Endothelial cell of umbilical vein (primary cell): ENCODE measurements around the gene TMOD1. TPM values are rescaled to one million over a fixed set of nuclear protein-coding genes. Genes with fewer than 3 reads are reported as not detected.

Source experiments
- BruUV-seq: library from RNA; stranded (reverse); fragments of 400-500 nt; replicated peaks from 2 replicates; lab custom pipeline; 2021; lab: Mats Ljungman, UMichigan
- CTCF ChIA-PET: fragments of 300-600, 350-600 bp; sonication (Branson Sonifier 250); formaldehyde crosslinking; loops from one replicate; lab custom pipeline; 2021; ENCODE audit warnings: antibody characterized with exemption, inconsistent platforms; lab: Charles Lee
- POLR2A ChIA-PET: fragments of 300-600, 350-600 bp; sonication (Branson Sonifier 250); formaldehyde crosslinking; loops from one replicate; lab custom pipeline; 2021; ENCODE audit warnings: antibody characterized with exemption, inconsistent platforms; lab: Charles Lee
- DNase-seq: peaks from one replicate; pipeline ENCODE4 v3.0.0-alpha.2; 2011; ENCODE audit warnings: low read depth, low spot score
- FAIRE-seq: peaks from 2 replicates; lab custom pipeline; 2011; peaks lifted over from hg19 to GRCh38; lab: Jason Lieb, UNC
- H2AFZ ChIP-seq: 2 replicates; pipeline ENCODE4 v1.6.0; 2012; ENCODE audit warnings: low read depth, low read length, control low read depth, inconsistent platforms
- H3K27ac ChIP-seq: 2 replicates; pipeline ENCODE4 v1.5.1; 2011; ENCODE audit warnings: low read depth, mild to moderate bottlenecking, control low read depth, low read length, moderate library complexity; ENCODE audit not compliant: insufficient read depth
- H3K27me3 ChIP-seq, 2 experiments: 2 replicates each; pipeline versions ENCODE4 v1.6.0 to v1.6.1; 2011; ENCODE audit warnings: low read length in 2 of 2, mixed read lengths in 1 of 2; ENCODE audit not compliant: control insufficient read depth in 2 of 2, insufficient read depth in 2 of 2
- H3K36me3 ChIP-seq, 2 experiments: 2 replicates in 1 of 2; 3 replicates in 1 of 2; pipeline ENCODE4 v1.5.1; 2011; ENCODE audit warnings: low read length in 2 of 2, mild to moderate bottlenecking in 1 of 2, moderate library complexity in 1 of 2; ENCODE audit not compliant: control insufficient read depth in 2 of 2, insufficient read depth in 2 of 2; ENCODE audit errors: extremely low read depth in 1 of 2
- H3K4me1 ChIP-seq: 3 replicates; pipeline ENCODE4 v1.5.1; 2011; ENCODE audit warnings: mild to moderate bottlenecking, low read length; ENCODE audit not compliant: control insufficient read depth, insufficient read depth; ENCODE audit errors: extremely low read depth
- H3K4me2 ChIP-seq: 2 replicates; pipeline ENCODE4 v1.6.1; 2011; ENCODE audit warnings: low read length, control low read depth, mixed read lengths; ENCODE audit not compliant: insufficient read depth
- H3K4me3 ChIP-seq, 3 experiments: fragments of 200-600 bp in 1 of 3; sonication (generic), shearing (Covaris generic) in 1 of 3; replicated peaks in 1 of 3; 2 replicates each; pipeline ENCODE4 v1.5.1; 2011 to 2016; ENCODE audit warnings: control low read depth in 3 of 3, low read length in 3 of 3, mild to moderate bottlenecking in 2 of 3, inconsistent platforms in 1 of 3, low read depth in 1 of 3, moderate library complexity in 1 of 3; ENCODE audit not compliant: insufficient read depth in 1 of 3
- H3K79me2 ChIP-seq: 2 replicates; pipeline ENCODE4 v1.6.0; 2012; ENCODE audit warnings: low read length, inconsistent platforms; ENCODE audit not compliant: control insufficient read depth, insufficient read depth
- H3K9ac ChIP-seq: replicated peaks from 2 replicates; pipeline ENCODE3; 2011; ENCODE audit warnings: low read length, control low read depth; ENCODE audit not compliant: insufficient read depth; ENCODE audit errors: extremely low read depth
- H3K9me1 ChIP-seq: replicated peaks from 3 replicates; pipeline ENCODE4 v1.6.0; 2011; ENCODE audit warnings: mild to moderate bottlenecking, low read length; ENCODE audit not compliant: control insufficient read depth, insufficient read depth; ENCODE audit errors: extremely low read depth
- H3K9me3 ChIP-seq: replicated peaks from 2 replicates; pipeline ENCODE4 v1.5.1; 2012; ENCODE audit warnings: low read length, inconsistent platforms; ENCODE audit not compliant: control insufficient read depth, insufficient read depth
- H4K20me1 ChIP-seq: replicated peaks from 2 replicates; pipeline ENCODE3; 2011; ENCODE audit warnings: mild to moderate bottlenecking, low read length; ENCODE audit not compliant: control insufficient read depth, insufficient read depth; ENCODE audit errors: extremely low read depth
- CTCF ChIP-seq, 2 donors: IDR thresholded peaks; 1 replicate in 1 of 2; 2 replicates in 1 of 2; pipeline ENCODE4 v1.5.1; 2011; ENCODE audit warnings: low read length in 2 of 2, mild to moderate bottlenecking in 2 of 2, moderate library complexity in 2 of 2, control low read depth in 1 of 2, inconsistent platforms in 1 of 2, low read depth in 1 of 2; ENCODE audit not compliant: insufficient read depth in 1 of 2; ENCODE audit errors: extremely low read depth in 1 of 2
- FOS ChIP-seq: IDR thresholded peaks from 2 replicates; pipeline ENCODE4 v1.6.1; 2011; ENCODE audit warnings: mild to moderate bottlenecking, low read length, moderate library complexity, borderline replicate concordance; ENCODE audit not compliant: insufficient read depth
- GATA2 ChIP-seq: IDR thresholded peaks from 2 replicates; pipeline ENCODE4 v1.7.0; 2011; ENCODE audit warnings: low read depth, mild to moderate bottlenecking, moderate library complexity, mixed read lengths, low read length; ENCODE audit not compliant: insufficient read length, insufficient read depth
- JUN ChIP-seq: IDR thresholded peaks from 2 replicates; pipeline ENCODE4 v1.6.1; 2011; ENCODE audit warnings: borderline replicate concordance, low read depth; ENCODE audit not compliant: insufficient read length, insufficient read depth
- MAX ChIP-seq: IDR thresholded peaks from 2 replicates; pipeline ENCODE4 v1.6.1; 2011; ENCODE audit not compliant: insufficient read depth, insufficient read length
- MYC ChIP-seq: IDR thresholded peaks from one replicate; pipeline ENCODE4 v1.6.1; 2011; ENCODE audit warnings: mild to moderate bottlenecking, low read depth, low read length
- POLR2AphosphoS5 ChIP-seq: IDR thresholded peaks from 2 replicates; pipeline ENCODE4 v1.6.1; 2012; ENCODE audit warnings: low read depth, mild to moderate bottlenecking, control low read depth, low read length, moderate library complexity; ENCODE audit not compliant: insufficient read depth
- dilution Hi-C: fragments of 300-500 bp; cut with MboI; formaldehyde crosslinking; loops from one replicate; pipeline ENCODE4 v1.15.0; 2019; ENCODE audit warnings: low sequenced_read_pairs; ENCODE audit not compliant: extremely low pct_ligation_motif_present
- intact Hi-C: fragments of 100-400 bp; cut with micrococcal nuclease; formaldehyde crosslinking; loops from one replicate; pipeline ENCODE4 v1.10.0; 2022
- polyA plus RNA-seq, 4 experiments: library from polyadenylated mRNA; depleted of rRNA in 3 of 4; stranded (reverse) in 3 of 4; unstranded in 1 of 4; fragments of >200 nt; gene quantifications; 2 replicates each; pipeline versions ENCODE4 v1.2.1 to v1.2.3, GENCODE V29; 2011 to 2012; ENCODE audit warnings: missing spikeins in 1 of 4
- total RNA-seq: library from RNA; stranded (reverse); gene quantifications from 2 replicates; pipeline ENCODE4 v1.2.3, GENCODE V29; 2021

TMOD1 gene
- total and polyA plus RNA-seq, 2 donors (not counting 3 experiments of a cell fraction or from before 2014, with no cell fraction given) = 0.26 to 1.4 TPM

GRCh38 chr9:97548379-97548778, 46.9 kb downstream of the TMOD1 start:
- Histone ChIP-seq H3K36me3 (no peaks in the 10 kb centered on the region), H3K9me1 (no peaks in the 10 kb centered on the region), H3K9ac (no peak overlapping the region), H3K79me2 (no peaks in the 10 kb centered on the region), H3K9me3 (no peaks in the 10 kb centered on the region), H3K27me3 (peaks cover 0 to 18% of the 10 kb centered on the region in 2 experiments), H4K20me1 (no peaks in the 10 kb centered on the region), H3K4me1 (no peaks in the 10 kb centered on the region), H3K4me3 (no peak overlapping the region), H3K4me2 (no peak overlapping the region), H3K27ac (no peak overlapping the region), H2AFZ (no peak overlapping the region)
- TF ChIP-seq JUN = no peak
- TF ChIP-seq MAX = no peak
- TF ChIP-seq MYC = no peak
- TF ChIP-seq CTCF (IDR thresholded peaks at IDR 0.05; ENCODE audit: extremely low read depth in 1 of 2, insufficient read depth in 1 of 2, low read depth in 1 of 2, low read length in 2 of 2) = no peak
- no peak for TF ChIP-seq GATA2
- no peak for TF ChIP-seq POLR2AphosphoS5
- no peak for TF ChIP-seq FOS
- CTCF ChIA-PET = interaction anchor here (1.8 to 6.6 kb wide), 2 partner anchors 50 to 80 kb away, joined by 8 to 30 read pairs; no protein-coding TSS in a partner anchor
- FAIRE-seq (no peak), DNase-seq (no peak)
- dilution Hi-C loops (no loop called here), intact Hi-C loops (no loop called here)
- POLR2A ChIA-PET = no interaction called here
- no TSS peak for BruUV-seq
